ENCODE measurements around the gene USP3. TPM values are rescaled to one million over a fixed set of nuclear protein-coding genes. Genes with fewer than 3 reads are reported as not detected.

The USP3 gene, protein sequence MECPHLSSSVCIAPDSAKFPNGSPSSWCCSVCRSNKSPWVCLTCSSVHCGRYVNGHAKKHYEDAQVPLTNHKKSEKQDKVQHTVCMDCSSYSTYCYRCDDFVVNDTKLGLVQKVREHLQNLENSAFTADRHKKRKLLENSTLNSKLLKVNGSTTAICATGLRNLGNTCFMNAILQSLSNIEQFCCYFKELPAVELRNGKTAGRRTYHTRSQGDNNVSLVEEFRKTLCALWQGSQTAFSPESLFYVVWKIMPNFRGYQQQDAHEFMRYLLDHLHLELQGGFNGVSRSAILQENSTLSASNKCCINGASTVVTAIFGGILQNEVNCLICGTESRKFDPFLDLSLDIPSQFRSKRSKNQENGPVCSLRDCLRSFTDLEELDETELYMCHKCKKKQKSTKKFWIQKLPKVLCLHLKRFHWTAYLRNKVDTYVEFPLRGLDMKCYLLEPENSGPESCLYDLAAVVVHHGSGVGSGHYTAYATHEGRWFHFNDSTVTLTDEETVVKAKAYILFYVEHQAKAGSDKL
- total RNA-seq: 62.5 TPM
- long read RNA-seq, full-length matches to known transcripts: 43 of 67 reads
- long read RNA-seq, partial matches to known transcripts: 1 of 67 reads
- long read RNA-seq, other reads (novel, unspliced or antisense): 23 of 67 reads

DNA sequence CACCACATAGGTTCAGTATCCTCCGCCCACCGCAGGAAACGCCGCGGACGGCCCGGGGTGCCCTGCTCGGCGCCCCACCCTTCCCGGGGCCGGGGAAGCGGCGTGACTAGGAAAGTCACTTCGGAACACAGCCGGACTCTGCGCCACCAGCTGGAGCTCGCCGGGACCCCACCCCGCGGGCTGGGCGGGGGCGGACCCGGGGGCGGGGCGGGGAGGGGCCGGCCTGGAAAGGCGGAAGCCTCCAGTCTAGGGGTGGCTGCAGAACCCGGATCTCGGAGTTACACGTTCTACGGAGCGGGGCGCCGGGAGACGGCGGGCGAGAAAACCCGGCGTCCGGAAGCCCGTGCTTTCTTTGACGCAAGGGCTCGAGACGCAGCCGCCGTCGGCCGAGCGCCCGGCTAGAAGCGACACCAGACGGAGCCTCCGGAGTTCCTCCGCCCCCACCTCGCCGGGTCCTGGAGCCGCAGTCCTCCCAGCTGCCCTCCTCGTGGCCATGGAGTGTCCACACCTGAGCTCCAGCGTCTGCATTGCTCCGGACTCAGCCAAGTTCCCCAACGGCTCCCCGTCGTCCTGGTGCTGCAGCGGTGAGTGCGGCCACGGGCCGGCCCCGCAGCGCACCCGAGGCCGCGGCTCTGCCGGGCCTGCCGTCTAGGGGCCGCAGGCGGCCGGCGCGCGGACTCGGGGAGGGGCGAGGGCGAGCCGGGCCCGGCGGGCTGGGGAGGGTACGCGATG is at the start of gene USP3:
USP3 (plus strand) TSS at position 347 of the 732 bp plus-strand sequence; CDS start at position 494, 147 bp downstream.
- H3K4me3 ChIP-seq: peak within 1 kb of the TSS; percentile 77
- no peaks in the 10 kb centered on the region for H3K27me3 ChIP-seq
- intact Hi-C loops (cut with DNase I): no loop called here
- H3K9me3 ChIP-seq: no peaks in the 10 kb centered on the region
- no peaks in the 10 kb centered on the region for H3K36me3 ChIP-seq
- ATAC-seq (peak; percentile 89), DNase-seq (peak; percentile 97)
- peak within 1 kb of the TSS; percentile 100 for H3K27ac ChIP-seq
- H3K4me1 ChIP-seq: peaks cover 74% of the 10 kb centered on the region
- TF ChIP-seq, protein P1, sequence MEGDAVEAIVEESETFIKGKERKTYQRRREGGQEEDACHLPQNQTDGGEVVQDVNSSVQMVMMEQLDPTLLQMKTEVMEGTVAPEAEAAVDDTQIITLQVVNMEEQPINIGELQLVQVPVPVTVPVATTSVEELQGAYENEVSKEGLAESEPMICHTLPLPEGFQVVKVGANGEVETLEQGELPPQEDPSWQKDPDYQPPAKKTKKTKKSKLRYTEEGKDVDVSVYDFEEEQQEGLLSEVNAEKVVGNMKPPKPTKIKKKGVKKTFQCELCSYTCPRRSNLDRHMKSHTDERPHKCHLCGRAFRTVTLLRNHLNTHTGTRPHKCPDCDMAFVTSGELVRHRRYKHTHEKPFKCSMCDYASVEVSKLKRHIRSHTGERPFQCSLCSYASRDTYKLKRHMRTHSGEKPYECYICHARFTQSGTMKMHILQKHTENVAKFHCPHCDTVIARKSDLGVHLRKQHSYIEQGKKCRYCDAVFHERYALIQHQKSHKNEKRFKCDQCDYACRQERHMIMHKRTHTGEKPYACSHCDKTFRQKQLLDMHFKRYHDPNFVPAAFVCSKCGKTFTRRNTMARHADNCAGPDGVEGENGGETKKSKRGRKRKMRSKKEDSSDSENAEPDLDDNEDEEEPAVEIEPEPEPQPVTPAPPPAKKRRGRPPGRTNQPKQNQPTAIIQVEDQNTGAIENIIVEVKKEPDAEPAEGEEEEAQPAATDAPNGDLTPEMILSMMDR (IDR thresholded peaks at IDR 0.05): peak; percentile 54

DNA sequence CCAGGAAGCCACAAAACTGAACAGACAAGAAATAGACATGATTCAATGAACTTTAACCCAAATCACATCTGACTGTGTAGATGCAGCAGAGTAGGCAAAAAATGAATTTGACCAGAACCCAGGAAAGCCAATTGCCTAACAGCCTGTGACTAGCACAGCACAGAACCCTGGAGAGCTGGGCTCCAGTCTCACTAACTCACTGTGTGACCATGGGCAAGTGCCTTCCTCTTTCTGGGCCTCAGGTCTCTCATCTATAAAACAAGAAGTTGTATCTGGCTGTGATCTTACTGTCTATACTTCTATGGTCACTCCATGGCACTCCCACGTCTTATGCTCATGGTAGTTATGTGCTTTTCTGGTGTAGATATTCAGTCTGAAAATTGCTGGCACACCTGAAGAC is 48.1 kb upstream of the USP3 start:
- no peaks in the 10 kb centered on the region for H3K27me3 ChIP-seq
- H3K9me3 ChIP-seq: no peaks in the 10 kb centered on the region
- no peak overlapping the region for H3K27ac ChIP-seq
- H3K4me3 ChIP-seq: no peak overlapping the region
- DNase-seq (no peak), ATAC-seq (peak; percentile 85)
- intact Hi-C loops (cut with DNase I): no loop called here
- TF ChIP-seq, protein P1 (IDR thresholded peaks at IDR 0.05): no peak
- H3K4me1 ChIP-seq: no peaks in the 10 kb centered on the region
- H3K36me3 ChIP-seq: no peaks in the 10 kb centered on the region

DNA sequence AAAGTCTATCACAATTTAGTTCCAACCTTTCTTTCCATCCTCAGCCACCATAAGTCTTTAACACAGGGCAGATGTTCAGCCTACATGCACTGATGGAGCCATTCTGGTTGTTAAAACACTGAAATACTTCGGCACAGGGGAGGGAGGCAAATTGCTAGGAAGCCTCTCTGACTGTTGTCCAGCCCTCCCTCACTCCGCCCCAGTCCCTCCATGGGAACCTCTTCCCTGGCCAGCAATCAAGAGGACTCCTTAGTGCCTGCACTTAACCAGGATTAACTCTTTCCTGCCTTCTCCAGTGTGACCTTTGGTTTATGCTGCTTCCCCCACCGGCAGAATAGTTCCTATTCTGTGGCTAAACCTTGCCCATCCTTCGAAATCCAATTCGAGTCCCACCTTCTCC is 47.0 kb upstream of the USP3 start:
- intact Hi-C loops (cut with DNase I): no loop called here

DNA sequence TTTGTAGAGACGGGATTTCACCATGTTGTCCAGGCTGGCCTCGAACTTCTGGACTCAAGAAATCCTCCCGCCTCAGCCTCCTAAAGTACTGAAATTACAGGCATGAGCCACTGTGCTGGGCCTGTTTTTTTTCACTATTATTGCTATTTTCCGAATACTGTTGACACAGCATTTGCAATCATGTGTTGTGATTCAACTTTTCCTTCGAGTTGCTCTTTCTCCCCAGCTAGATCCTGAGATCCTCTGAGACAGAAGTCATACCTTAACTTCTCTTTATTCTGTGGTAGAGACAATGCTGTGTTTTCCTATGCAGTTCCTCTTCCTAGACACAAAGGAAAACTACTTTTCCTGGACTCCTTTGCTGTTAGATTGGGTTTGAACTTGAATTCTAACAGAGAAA is 46.4 kb upstream of the USP3 start:
- H3K36me3 ChIP-seq: no peaks in the 10 kb centered on the region
- TF ChIP-seq, protein P1 (IDR thresholded peaks at IDR 0.05): no peak
- H3K27ac ChIP-seq: no peak overlapping the region
- H3K27me3 ChIP-seq: no peaks in the 10 kb centered on the region
- no peaks in the 10 kb centered on the region for H3K4me1 ChIP-seq
- intact Hi-C loops (cut with DNase I): no loop called here
- H3K4me3 ChIP-seq: no peak overlapping the region
- no peaks in the 10 kb centered on the region for H3K9me3 ChIP-seq
- ATAC-seq (no peak), DNase-seq (no peak)

More for the DNA sequence above, 47.0 kb upstream of the USP3 start:
- Histone ChIP-seq H3K27ac (no peak overlapping the region), H3K4me3 (no peak overlapping the region), H3K36me3 (no peaks in the 10 kb centered on the region), H3K9me3 (no peaks in the 10 kb centered on the region), H3K27me3 (no peaks in the 10 kb centered on the region), H3K4me1 (no peaks in the 10 kb centered on the region)
- TF ChIP-seq, protein P1 (IDR thresholded peaks at IDR 0.05): no peak
- ATAC-seq: no peak
- DNase-seq: no peak

DNA sequence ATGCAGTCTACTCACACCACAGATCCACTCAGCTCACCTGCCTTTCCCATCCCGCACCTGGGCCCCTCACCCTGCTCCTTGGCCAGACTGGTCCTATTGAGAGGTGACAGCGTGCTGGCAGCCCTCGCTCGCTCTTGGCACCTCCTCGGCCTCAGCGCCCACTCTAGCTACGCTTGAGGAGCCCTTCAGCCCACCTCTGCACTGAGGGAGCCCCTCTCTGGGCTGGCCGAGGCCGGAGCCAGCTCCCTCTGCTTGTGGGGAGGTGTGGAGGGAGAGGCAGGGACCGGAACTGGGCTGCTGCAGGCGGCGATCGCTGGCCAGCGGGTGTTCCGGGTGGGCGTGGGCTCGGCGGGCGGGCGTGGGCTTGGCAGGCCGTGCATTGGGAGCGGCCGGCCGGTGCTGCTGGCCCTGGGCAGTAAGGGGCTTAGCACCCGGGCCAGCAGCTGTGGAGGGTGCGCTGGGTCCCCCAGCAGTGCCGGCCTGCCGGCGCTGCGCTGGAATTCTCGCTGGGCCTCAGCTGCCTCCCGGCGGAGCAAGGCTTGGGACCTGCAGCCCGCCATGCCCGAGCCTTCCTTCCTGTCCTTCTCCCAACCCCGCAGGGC is 45.5 kb upstream of the USP3 start:
- no peaks in the 10 kb centered on the region for H3K36me3 ChIP-seq
- TF ChIP-seq, protein P1 (IDR thresholded peaks at IDR 0.05): no peak
- intact Hi-C loops (cut with DNase I): no loop called here
- no peak overlapping the region for H3K4me3 ChIP-seq
- no peaks in the 10 kb centered on the region for H3K4me1 ChIP-seq
- no peaks in the 10 kb centered on the region for H3K27me3 ChIP-seq
- DNase-seq (no peak), ATAC-seq (no peak)
- H3K27ac ChIP-seq: no peak overlapping the region
- no peaks in the 10 kb centered on the region for H3K9me3 ChIP-seq

All from upper lobe of right lung (tissue), 1 donor.